Heart right ventricle (tissue), 16 donors: Measurements from ENCODE around the gene ACVR1C. TPM values are rescaled to one million over a fixed set of nuclear protein-coding genes. Genes with fewer than 3 reads are reported as not detected.

Source experiments
- ATAC-seq, 8 donors: fragments of 200-7000 bp; cut with Tn5 transposase; one replicate each; pipeline ENCODE4 v1.9.1; 2020; ENCODE audit warnings: mild to moderate bottlenecking in 8 of 8, moderate library complexity in 8 of 8, moderate number of reproducible peaks in 1 of 8
- DNase-seq, 2 donors: peaks; one replicate each; pipeline ENCODE4 v3.0.0-alpha.2; 2020
- H3K27ac ChIP-seq, 10 donors: fragments of 200-600 bp; sonication (generic) in 2 of 10; one replicate each; pipeline versions ENCODE4 v1.5.0 to v1.8.0; 2020 to 2022; ENCODE audit warnings: mild to moderate bottlenecking in 3 of 10
- H3K27me3 ChIP-seq, 7 donors: fragments of 200-600 bp; one replicate each; pipeline ENCODE4 v1.8.0; 2021 to 2022; ENCODE audit warnings: mild to moderate bottlenecking in 2 of 7
- H3K36me3 ChIP-seq, 9 donors: fragments of 200-600 bp; sonication (generic) in 1 of 9; one replicate each; pipeline versions ENCODE4 v1.5.0 to v1.8.0; 2020 to 2022; ENCODE audit warnings: mild to moderate bottlenecking in 2 of 9
- H3K4me1 ChIP-seq, 9 donors: fragments of 200-600 bp; sonication (generic) in 1 of 9; one replicate each; pipeline versions ENCODE4 v1.5.0 to v1.8.0; 2020 to 2022; ENCODE audit warnings: mild to moderate bottlenecking in 4 of 9
- H3K4me3 ChIP-seq, 10 donors: fragments of 200-600 bp; sonication (generic) in 2 of 10; one replicate each; pipeline versions ENCODE4 v1.5.0 to v1.8.0; 2020 to 2022; ENCODE audit warnings: mild to moderate bottlenecking in 7 of 10, moderate library complexity in 2 of 10
- H3K9me3 ChIP-seq, 11 donors: fragments of 200-600 bp in 10 of 11; sonication (generic) in 2 of 11; one replicate each; pipeline versions ENCODE4 v1.5.0 to v1.8.0; 2013 to 2022; ENCODE audit warnings: mild to moderate bottlenecking in 2 of 11, control low read depth in 1 of 11, moderate library complexity in 1 of 11
- CTCF ChIP-seq, 9 donors: fragments of 200-600 bp; sonication (generic) in 2 of 9; IDR thresholded peaks; one replicate each; pipeline versions ENCODE4 v1.5.0 to v1.8.0; 2021 to 2022; ENCODE audit warnings: antibody characterized with exemption in 9 of 9, mild to moderate bottlenecking in 5 of 9, moderate library complexity in 1 of 9
- WGBS, 2 donors: extraction: QIAGEN DNeasy Blood & Tissue Kit; methylation state at CpG; one replicate each; pipeline ENCODE4 v1.1.7; 2013; ENCODE audit warnings: inconsistent platforms in 1 of 2; 5-methylcytosine and 5-hydroxymethylcytosine counted together
- intact Hi-C, 10 donors: fragments of 100-400 bp; cut with DNase I; formaldehyde crosslinking; loops; one replicate each; pipeline versions ENCODE4 v1.11.1 to v1.14.2; 2022
- polyA plus RNA-seq, 2 donors: library from polyadenylated mRNA; stranded (reverse); fragments of 200-250 nt; gene quantifications; one replicate each; pipeline ENCODE4 v1.2.3, GENCODE V29; 2013
- total RNA-seq, 10 donors: library from RNA; stranded (reverse); fragmentation: NEBNext Ultra II Directional in 3 of 10; extraction: Animal tissue kit (Norgen Biotek cat#: 25700) in 3 of 10; gene quantifications; one replicate each; pipeline versions ENCODE4 v1.2.1 to v1.2.4, GENCODE V29; 2021 to 2023
- donor health status: Arrhythmogenic right ventricular cardiomyopathy.
- donor health status: ischemic (EF 13 %, LVEDD 7.1; RV severe dilation, severe dysfunction).
- donor health status: healthy with polysubstance abuse.
- donor health status: DM: no; HTN: yes; CAD: no.
- donor health status: DM: no; HTN: no; CAD: no.
- donor health status: ischemic (EF 25% LVEDD 6.9; RV normal size, moderate dysfunction).
- donor health status: ischemic (EF 25% LVEDD 5.7; RV mildly dilated, moderate dysfunction).
- donor health status: healthy.
- donor health status: DM: yes; HTN: yes; CAD: no.
- donor health status: Ischemic cardiomyopathy.
- donor health status: ischemic (EF 35%, LVEDD 5.7; RV mildly dilated, moderate dysfunction).
- donor health status: nonischemic (EF 11% LVEDD 7.7; RV severe dilation, severe dysfunction).
- donor health status: DM: yes; HTN: yes; CAD: no.
- donor health status: PGD.
- donor health status: ischemic (EF 29% LVEDD 5.4; RV normal size, mild dysfunction).
- donor health status: nonischemic (EF 23%, LVEDD 6.1; RV moderate dilation, normal function).

The ACVR1C gene
- total and polyA plus RNA-seq, 12 donors = 0.07 to 2.4 (median 0.30) TPM

GRCh38 chr2:157596992-157597681 is 31.5 kb downstream of the ACVR1C start:
- H3K4me3 ChIP-seq = peak overlapping the region in 6 of 10 donors; percentile 4 to 29 (median 13)
- TF ChIP-seq CTCF (IDR thresholded peaks at IDR 0.05) = peak in 7 of 9 donors; percentile 37 to 58 (median 46)
- H3K4me1 ChIP-seq = peaks cover 0 to 2% (median 0%) of the 10 kb centered on the region in 9 donors
- DNase-seq = peak; percentile 4 to 29
- no peaks in the 10 kb centered on the region for H3K9me3 ChIP-seq
- WGBS, 2 donors = 20% methylated on average over 45 of the region's 45 CpGs
- H3K36me3 ChIP-seq = no peaks in the 10 kb centered on the region
- H3K27ac ChIP-seq = no peak overlapping the region
- peak in 2 of 8 donors; percentile 34 to 58 for ATAC-seq
- intact Hi-C loops = loop anchor here (5.0 to 10.0 kb wide), 6 partner anchors 92 to 295 kb away; partner anchors contain the start of gene ERMN (in 4 of the 10)
- peaks cover 0 to 21% (median 16%) of the 10 kb centered on the region in 7 donors for H3K27me3 ChIP-seq

DNA sequence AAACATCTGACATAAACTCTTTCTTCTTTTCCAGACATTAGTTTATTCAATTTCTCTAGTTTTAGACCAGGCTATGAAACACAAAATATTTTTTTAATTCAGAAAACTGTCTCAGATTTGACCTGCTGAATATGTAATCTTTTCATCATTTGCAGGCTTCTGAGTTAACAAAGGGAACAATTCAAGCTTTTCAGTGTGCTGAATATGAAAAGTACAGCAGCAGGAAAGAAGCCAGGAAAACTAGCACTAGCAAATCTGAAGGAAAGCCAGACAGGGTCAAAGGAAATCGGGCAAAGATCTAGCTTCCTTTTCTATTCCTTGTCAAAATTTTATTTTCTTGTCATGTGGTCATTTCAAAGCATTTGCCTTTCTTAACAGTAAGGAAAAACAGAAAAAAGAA is 35.3 kb downstream of the ACVR1C start:
- no peak for ATAC-seq
- no peaks in the 10 kb centered on the region for H3K36me3 ChIP-seq
- H3K9me3 ChIP-seq = no peaks in the 10 kb centered on the region
- no peak overlapping the region for H3K4me3 ChIP-seq
- TF ChIP-seq CTCF (IDR thresholded peaks at IDR 0.05) = no peak
- H3K4me1 ChIP-seq = peaks cover 0 to 2% (median 0%) of the 10 kb centered on the region in 9 donors
- no peak overlapping the region for H3K27ac ChIP-seq
- intact Hi-C loops = loop anchor here (10.0 kb wide), 4 partner anchors 89 to 289 kb away; partner anchors contain the start of gene ERMN (in 4 of the 10)
- WGBS, 2 donors = 24 to 39% methylated on average over 1 of the region's 1 CpG
- H3K27me3 ChIP-seq = peaks cover 0 to 16% (median 12%) of the 10 kb centered on the region in 7 donors
- no peak for DNase-seq

GRCh38 chr2:157592948-157593347 is 35.7 kb downstream of the ACVR1C start:
- H3K4me1 ChIP-seq = peaks cover 0 to 2% (median 0%) of the 10 kb centered on the region in 9 donors
- ATAC-seq = no peak
- H3K36me3 ChIP-seq = no peaks in the 10 kb centered on the region
- no peak for DNase-seq
- H3K27ac ChIP-seq = no peak overlapping the region
- no peaks in the 10 kb centered on the region for H3K9me3 ChIP-seq
- 53 to 65% methylated on average over 2 of the region's 2 CpGs for WGBS, 2 donors
- intact Hi-C loops = loop anchor here (10.0 kb wide), 4 partner anchors 88 to 288 kb away; partner anchors contain the start of gene ERMN (in 4 of the 10)
- no peak overlapping the region for H3K4me3 ChIP-seq
- peaks cover 0 to 14% (median 12%) of the 10 kb centered on the region in 7 donors for H3K27me3 ChIP-seq
- TF ChIP-seq CTCF (IDR thresholded peaks at IDR 0.05) = peak in 7 of 9 donors; percentile 4 to 37 (median 21)

DNA sequence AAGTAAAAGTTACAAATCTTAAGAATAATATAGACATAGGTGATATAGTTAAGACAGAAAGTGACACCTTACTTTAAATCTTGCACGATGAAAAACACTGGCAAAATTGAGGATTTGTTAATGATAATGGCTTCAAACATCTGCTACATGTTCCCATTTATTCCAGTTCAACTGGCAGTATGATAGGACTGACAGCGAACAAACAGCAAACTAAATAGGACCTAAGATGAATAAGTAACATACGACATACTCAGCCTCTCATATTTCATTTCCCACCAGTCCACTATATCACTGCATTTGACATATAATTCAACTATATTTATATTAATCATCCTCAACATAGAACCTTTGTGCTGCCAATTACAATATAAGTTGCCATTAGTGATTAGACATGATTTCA is 36.3 kb downstream of the ACVR1C start:
- Histone ChIP-seq H3K27ac (no peak overlapping the region), H3K9me3 (no peaks in the 10 kb centered on the region), H3K4me1 (peaks cover 0 to 2% (median 0%) of the 10 kb centered on the region in 9 donors), H3K27me3 (peaks cover 0 to 8% (median 7%) of the 10 kb centered on the region in 7 donors), H3K4me3 (no peak overlapping the region), H3K36me3 (no peaks in the 10 kb centered on the region)
- no peak for TF ChIP-seq CTCF (IDR thresholded peaks at IDR 0.05)
- ATAC-seq (no peak), DNase-seq (no peak)
- 86 to 88% methylated on average over 3 of the region's 3 CpGs for WGBS, 2 donors
- intact Hi-C loops = loop anchor here (10.0 kb wide), 4 partner anchors 88 to 288 kb away; partner anchors contain the start of gene ERMN (in 4 of the 10)
